GM18870 (cell line): Measurements from ENCODE around the gene FAM25C.
"Not testable (repeated sequence)": the region's sequence is repeated elsewhere in the genome, so short reads cannot be mapped to it uniquely, and the experiment has no call there.

Experiments
- ATAC-seq: cut with Tn5 transposase; IDR thresholded peaks from one replicate; pipeline ENCODE4 v1.9.1; 2021; ENCODE audit warnings: moderate library complexity; ENCODE audit not compliant: unreplicated experiment

The FAM25C gene

DNA sequence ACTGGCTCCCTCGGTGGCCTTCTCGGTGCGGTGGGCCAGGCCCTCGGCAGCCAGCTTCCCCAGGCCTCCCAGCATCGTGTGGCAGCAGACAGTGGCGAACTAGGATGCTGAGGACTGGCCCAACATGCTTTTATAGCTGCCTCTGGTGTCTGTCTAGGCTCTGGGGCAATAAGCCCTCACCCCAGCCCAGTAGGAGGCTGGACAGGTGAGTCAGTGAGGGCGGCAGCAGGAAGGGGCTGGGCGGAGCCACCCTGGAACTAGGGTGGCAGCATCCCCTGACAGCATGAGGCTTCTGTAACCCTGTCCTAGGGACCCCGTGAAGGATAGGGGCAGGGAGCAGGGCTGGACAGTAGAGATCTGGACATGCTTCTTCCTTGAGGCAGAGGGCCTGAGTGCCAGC is at the start of gene FAM25C:
Gene FAM25C, minus strand, starts transcription at position 101 of the 400 bp plus-strand sequence. Its CDS starts 26 bp downstream, at position 75.
- not testable (repeated sequence) for ATAC-seq

DNA sequence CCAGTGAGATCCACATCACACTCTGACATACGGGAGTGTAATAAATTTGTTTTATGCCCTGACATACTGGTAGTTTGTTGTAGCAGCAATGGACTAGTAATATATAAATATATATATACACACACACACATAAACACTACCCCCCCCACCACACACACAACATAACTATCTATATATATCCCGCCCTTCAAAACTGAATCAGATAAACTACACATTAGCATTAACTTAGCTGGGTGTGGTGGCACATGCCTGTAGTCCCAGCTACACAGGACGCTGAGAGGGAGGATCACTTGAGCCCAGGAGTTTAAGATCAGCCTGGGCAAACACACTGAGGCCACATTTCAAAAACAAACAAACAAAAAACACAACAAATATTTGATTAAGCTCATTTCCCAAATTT is 45.0 kb upstream of the FAM25C start:
- ATAC-seq: not testable (repeated sequence)

DNA sequence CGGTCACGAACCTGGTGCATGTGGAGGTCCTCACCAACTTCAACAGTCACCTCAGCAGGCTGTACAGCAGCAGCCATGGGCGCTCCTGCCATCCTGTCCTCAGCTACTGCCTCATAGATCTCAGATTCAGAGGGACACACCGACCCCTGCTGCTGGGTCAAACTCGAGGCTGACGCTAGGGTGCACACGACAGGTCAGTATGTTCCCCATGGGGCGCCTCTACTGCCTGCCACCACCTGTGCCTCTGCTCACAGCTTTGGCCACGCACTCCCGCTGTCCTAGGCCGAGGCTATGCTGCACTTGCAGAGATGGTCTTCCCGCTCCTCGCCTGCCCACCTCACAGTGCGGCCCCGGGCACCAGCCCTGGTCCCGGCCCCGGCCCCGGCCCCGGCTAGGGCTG is 31.8 kb upstream of the FAM25C start:
- not testable (repeated sequence) for ATAC-seq

DNA sequence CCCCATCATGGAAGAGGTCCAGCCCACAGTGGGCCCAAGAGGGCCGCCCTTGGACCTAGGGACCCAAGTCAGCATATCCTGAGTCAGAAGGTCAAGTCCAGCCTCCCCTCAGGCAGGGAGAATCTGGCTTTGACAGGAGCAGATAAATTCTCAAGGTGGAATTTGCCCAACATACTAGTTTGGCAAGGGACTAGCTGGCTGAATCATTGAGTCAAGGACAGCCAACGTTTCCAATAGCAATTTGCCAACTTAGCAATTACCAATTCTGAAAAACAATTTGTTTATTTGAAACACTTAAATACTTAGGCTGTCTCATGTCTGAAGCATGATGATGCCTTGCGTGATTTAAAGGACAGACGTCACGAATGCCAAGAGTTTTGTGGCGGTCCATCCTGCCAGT is 2.7 kb upstream of the FAM25C start:
- ATAC-seq: not testable (repeated sequence)

DNA sequence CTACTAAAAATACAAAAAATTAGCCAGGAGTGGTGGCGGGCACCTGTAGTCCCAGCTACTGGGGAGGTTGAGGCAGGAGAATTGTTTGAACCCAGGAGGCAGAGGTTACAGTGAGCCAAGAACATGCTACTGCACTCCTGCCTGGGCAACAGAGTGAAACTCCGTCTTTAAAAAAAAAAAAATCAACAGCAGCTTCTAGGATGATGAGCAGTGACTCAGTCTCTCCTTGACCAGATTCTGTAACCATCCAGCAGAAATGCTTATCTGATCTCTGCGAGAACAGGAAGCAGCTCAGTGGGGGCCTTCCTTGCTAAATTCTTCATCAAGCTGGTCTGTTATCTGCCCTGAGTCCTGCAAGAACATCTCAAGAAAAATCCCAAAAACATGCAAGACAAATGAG is 5.5 kb downstream of the FAM25C start:
- not testable (repeated sequence) for ATAC-seq

DNA sequence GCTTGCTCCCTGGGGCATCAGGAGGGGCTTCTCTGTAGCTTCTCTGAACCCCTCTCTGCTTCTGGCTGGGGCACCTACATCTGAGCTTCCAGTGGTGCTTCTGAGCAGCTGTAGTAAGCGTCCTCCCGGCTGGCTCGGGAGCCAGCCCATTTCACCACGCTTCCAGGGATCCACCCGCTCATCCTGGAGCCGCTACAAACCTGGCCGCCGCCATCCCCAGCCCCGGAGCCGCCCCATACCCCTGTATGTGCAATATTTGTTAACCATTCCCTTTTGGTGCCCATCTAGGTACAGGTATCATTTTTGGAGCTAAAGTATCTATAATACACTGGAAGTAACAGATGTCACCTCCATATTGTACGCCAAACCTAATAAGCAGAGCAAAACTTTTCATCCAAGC is 7.0 kb downstream of the FAM25C start:
- ATAC-seq: not testable (repeated sequence)

DNA sequence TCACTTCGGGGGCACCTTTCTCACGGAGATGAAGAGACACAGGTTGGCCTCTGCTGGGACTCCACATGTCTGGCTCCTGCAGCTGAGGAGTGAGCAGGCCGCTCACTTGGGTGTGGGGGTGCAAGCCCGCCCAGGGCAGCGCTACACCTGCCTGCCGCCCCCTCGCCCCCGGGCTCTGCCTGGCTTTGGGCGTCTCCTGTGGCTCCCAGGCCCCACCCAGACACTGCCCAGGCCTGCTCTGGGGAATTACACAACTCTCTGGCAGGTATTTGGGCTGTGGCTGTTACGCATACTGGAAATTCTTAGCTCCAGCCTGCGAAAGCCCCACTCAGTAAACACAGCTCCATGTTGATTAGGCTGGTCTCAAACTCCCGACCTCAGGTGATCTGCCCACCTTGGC is 7.9 kb downstream of the FAM25C start:
- not testable (repeated sequence) for ATAC-seq

DNA sequence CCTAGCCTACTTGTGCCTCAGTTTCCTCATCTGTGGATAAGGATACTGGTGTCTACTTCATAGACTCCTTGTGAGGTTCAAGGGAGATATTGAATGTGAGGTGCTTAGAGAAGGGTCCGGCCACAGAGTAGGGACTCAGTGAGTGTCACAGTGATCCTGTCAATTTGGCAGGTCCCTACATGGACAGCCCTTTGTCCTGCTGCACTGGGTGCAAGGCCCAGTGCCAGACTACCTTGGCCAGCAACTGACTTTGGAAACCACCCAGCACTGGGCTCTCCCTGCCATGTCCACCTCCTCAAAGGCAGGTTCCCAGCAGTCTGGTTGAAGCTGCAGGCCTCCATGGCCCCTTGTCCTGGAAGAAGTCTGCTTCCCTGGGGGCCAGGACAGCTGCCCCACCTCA is 9.5 kb downstream of the FAM25C start:
- not testable (repeated sequence) for ATAC-seq

DNA sequence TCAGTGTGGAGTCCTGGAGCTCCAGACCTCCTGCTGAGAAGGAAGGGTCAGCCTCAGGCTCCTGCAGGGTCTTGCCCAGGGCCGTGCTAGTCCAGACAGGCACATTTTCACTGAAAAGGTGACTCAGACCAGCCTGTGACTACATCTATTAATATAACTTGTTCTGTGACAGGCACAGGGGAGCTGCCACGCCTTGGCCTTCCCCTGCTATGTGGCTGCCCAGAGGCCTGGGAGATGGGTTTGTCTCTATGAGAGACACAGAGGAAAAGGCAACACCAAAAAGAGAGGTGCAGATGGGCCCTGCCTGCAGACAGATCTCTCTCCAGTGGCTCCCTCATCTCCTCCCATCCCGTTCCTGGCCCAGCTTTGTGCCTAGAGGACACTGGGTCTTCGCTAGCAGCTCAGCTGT is 10.0 kb downstream of the FAM25C start:
- ATAC-seq: not testable (repeated sequence)

DNA sequence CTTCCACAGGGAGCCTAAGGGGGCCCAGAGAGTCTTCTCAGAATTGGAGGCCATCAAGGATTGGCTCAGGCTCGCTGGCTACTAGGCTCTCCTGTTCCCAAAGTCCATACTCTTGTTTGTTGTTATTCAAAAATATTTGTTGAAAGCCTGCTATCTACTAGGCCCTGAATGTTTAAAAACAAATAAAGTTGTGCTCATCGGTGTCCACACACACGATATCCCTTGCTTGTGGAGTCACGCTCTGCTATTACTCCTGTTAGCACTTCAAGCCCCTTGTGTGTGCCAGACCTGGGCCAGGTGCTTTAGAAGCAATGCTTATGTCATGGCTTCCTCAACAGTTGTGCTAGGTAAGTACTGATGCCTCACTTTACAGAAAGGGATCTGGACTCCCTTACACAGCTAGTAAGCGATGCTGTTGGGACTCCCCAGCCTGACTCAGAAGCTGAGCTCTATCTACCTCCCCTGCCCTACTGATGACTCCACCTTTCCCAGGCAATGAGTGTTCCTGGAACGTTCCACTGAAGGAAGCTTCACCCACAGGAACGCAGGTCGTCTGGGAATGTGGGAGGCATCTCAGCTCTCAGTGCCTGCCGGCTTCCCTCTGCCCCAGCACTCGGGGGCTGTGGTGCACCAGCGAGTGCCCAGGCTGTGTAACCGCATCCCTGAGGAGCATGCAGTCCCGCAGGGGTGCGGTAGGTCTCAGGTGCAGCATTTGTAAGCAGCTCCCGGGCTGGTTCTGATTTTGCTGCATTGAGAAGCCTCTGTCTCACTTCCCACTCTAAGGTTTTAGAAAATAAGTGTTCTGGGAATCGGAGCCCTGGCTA is 10.7 kb downstream of the FAM25C start:
- ATAC-seq: not testable (repeated sequence)

DNA sequence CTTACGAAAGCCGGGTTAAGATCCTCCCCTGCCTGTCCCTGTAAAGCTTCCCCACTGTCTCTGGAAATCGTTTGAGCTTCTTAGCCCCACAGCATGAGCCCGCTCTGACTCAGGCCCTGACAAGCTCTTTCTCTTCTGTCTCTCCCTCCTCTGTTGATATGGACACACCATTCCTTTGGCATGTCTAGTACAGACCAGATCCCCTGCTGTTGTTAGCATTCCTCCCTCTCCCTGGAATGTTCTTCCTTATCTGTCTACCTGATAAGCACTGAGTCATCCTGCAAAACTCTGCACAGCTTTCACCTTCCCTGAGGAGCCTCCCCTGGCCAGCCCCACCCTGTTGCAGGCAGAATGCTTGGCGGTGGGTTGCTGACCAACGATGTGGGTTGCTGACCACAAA is 11.6 kb downstream of the FAM25C start:
- ATAC-seq: not testable (repeated sequence)

DNA sequence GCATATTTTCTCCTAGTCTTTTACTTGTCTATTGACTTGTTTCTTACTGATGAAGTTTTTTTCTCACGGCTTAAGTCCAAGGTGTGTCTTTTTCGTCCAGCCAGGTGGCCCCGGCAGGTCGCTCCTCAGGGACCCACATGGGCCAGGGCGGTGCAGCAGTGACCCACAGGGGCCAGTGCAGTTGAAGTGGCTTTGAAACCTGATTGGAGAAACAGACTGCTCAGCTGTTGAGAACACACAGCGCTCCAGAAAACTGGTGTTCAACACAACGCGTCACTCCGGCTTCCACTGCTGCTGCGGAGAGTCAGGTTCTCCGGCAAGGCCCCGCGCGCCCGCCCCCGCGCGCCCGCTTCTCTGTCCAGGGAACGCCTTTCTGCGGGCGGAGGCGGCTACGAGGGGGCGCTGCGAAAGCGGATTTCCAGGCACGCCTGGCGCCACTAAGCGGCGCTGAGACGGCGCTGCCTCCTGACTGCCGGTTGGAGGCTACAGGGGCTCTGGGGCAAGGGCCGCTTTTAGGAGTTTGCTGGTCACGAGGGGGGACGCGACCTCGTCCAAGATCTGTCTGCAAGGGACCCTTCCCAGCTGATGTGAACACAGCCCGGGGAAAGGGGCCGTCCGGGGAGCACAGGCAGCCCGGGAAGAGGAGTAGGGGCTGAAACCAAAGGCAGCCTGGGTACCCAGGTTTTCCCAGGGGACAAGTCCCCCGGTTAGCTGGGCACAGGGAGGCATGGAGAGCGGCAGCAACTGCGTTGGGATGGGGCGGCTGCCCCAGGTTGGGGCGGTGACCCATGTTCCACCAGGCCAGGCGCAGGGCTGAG is 13.0 kb downstream of the FAM25C start:
- ATAC-seq: not testable (repeated sequence)

DNA sequence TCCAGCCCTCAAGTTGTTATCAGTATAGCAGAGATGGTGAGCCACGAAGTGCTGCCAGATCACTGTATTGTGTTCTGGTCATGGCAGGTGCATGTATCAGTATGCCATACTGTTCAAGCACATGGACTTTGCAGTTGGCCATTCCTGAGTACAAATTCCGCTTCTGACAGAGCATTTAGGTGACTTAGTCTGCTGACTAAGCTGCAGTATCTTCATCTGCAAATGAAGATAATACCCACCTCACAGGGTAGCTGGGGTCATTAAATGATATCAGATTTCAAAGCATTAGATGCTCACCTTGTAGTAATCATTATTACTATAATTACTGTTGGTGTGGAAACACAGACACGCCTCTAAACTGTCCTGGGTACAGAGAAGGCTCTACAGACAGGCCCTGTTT is 24.2 kb downstream of the FAM25C start:
- ATAC-seq: not testable (repeated sequence)

DNA sequence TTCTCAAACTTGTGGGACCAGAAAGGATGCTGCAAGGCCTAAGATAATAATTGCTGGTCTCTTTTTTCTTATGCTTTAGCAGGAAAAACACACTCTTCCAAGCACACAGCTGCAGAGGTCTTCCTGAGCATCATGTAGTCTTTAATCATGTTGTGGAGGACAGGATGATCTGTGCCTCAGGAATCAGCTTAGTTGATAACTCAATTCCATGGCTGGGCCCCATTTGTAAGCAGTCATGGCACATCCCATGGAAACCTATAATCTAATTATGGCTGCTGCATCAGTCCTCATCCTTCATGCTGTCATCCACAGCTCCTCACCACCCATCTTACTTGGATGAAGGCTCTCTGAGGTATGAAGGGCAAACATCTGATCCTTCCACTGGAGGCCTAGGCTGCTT is 26.5 kb downstream of the FAM25C start:
- not testable (repeated sequence) for ATAC-seq

DNA sequence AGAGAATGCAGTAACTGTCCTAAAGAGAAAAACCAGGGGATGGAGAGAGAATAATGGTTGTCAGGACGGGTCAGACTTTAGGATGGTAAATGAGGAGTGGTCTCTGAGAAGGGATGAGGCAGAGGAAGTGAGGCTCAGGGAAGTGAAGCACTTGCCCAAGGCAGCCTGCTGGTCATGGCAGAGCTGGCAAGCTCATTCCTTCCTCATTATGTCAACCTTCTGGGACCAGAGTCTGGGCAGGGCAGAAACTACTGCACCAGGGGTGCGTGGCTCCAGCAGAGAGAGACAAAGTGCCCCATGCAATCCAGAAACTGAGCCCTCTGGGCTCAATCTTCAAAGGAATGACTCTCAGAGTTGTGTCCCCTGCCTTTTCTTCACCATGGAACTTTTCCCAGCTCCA is 27.5 kb downstream of the FAM25C start:
- not testable (repeated sequence) for ATAC-seq

DNA sequence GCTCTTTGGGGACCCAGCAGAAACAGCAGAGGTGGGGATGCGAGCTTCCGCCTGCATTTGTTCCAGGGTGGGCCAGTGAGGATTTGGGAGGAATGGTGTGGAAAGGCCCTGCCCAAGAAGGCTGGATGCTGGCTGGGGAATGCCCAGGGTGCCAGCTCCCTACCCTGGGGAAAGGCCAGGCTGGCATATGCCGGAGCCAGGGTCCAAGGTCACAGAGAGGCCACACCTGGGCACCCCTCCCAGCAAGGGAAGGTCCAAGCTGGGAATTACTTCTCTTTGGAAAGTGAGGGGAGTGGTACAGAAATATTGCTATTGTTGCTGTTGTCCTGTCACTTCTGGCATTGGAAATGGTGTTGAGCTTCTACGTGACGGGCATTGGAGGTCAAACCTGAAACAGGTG is 28.0 kb downstream of the FAM25C start:
- not testable (repeated sequence) for ATAC-seq

DNA sequence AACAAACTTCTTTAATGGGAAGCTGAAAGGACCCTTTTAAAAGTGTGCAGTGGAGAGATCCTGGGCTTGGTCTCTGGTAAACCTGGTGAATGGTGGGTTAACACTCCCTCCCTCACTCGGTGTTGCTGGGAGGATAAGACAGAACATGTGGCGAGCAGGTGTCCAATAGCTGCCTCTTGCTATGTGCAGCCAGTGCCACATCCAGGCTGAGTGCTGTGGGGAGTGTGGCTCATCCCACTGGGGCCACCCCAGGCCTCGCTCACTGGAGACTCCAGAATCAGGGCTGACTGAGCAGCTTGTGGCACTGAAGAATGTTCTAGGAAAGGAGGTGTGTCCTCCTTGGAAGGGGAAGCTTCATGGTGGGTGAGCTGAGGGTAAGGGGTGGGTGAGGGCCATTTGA is 29.5 kb downstream of the FAM25C start:
- ATAC-seq: not testable (repeated sequence)

DNA sequence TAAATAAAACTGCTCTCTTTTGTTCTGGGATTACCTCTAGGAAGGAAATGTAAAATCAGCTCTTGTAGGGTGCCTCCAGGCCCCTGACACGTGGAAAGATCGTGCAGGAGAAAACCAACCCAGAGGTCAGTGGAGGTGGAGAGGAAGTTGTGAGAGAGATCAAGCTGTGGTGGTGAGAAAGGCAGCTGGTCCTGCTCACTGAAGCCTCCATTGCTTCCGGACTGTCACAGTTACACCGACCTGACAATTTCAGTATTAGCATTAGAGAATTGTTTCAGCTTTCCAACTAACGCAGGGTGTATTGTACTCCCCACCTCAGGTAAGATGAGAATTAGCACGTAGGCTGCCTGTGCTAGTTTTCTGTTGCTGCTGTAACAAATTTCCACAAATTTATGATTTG is 30.6 kb downstream of the FAM25C start:
- ATAC-seq: not testable (repeated sequence)

DNA sequence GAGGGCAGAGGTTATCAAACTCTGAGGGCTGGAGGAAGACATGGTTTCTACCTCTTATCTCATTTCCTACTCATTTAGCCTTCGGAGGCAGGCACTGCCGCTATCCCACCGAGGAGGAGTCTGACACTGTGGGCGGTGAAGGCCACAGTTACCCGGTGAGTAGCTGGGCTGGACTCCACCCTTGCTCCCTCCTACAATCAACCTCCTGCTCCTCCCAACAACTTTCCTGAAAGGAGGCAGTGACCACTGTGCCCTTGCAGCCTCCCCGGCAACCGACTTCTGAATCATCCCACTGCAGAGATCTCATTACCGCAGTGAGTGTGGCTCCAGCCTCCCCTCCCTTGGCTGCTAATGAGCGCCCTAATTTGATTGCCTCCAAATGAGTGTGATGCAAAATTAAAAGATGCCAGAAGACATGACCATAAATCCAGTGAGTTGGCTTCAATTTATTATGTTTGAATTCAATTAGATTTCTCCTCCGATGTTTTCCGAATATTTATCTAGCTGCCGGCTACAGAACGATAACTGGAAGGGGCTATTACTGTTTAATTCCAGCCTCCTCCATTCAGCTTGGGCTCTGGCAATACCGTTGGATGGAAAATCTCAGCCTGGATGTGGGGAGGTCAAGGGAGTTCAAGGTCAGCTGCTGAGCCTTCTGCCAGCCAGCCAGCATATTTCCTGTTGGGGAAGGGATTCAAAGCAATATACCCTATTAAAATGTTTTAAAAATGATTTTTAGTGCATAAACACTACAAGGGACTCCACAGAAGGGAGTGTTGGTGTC is 35.1 kb downstream of the FAM25C start:
- not testable (repeated sequence) for ATAC-seq

DNA sequence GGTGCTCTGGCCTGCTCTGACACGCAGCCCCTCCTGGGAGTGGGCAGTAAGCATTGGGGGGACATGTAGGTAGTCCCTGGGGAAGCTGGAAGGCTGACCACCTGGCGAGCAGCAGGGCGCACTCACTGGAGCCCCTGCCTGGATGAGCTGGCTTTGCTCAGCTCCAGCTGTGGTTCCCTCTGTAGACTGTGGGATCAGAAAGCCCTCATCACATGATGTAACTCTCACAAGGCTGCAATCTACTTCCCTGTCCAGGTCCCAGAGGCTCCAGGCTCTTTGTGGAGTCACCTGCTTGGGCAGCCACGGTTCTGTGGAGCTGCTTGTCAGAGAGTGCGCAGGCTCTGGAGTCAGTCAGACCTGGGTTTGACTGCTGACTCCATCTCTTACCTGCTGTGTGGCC is 36.8 kb downstream of the FAM25C start:
- ATAC-seq: not testable (repeated sequence)

DNA sequence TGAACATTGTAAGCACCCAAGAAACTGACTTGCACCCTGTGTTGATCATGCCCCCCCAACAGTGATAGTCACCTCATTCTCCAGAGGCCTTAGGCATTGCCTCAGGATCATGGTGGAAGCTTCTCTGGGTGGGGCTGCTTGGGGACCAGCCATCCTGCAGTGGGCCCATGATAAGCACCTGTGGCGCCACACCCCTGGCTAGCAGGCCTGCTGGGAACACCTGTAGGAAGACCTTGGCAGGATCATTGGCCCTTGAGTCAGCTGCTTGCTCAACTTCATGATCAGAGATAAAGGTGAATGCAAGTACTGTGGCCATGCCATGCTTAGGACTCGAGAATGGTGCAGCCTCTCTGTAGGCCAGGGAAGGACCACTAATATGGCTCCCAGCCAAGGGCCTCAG is 38.9 kb downstream of the FAM25C start:
- not testable (repeated sequence) for ATAC-seq
